ENCODE results near the gene TSPYL4.

GRCh38 chr6:116280933-116281316, 27.1 kb upstream of the TSPYL4 start:
- TF ChIP-seq CTCF (IDR thresholded peaks at IDR 0.05 in 4 of 5, conservative IDR thresholded peaks at IDR 0.05 in 1 of 5) (no peak), POLR2A (IDR thresholded peaks at IDR 0.05) (no peak)

Data from gastrocnemius medialis (tissue), 4 donors.